HG03469 (cell line): Measurements from ENCODE around the gene ARAP1.
"Not testable (repeated sequence)": the region's sequence is repeated elsewhere in the genome, so short reads cannot be mapped to it uniquely, and the experiment has no call there.

Experiments used
- ATAC-seq: cut with Tn5 transposase; IDR thresholded peaks from one replicate; pipeline ENCODE4 v1.9.1; 2021; ENCODE audit warnings: mild to moderate bottlenecking, moderate library complexity, moderate number of reproducible peaks; ENCODE audit not compliant: unreplicated experiment

ARAP1 gene

DNA sequence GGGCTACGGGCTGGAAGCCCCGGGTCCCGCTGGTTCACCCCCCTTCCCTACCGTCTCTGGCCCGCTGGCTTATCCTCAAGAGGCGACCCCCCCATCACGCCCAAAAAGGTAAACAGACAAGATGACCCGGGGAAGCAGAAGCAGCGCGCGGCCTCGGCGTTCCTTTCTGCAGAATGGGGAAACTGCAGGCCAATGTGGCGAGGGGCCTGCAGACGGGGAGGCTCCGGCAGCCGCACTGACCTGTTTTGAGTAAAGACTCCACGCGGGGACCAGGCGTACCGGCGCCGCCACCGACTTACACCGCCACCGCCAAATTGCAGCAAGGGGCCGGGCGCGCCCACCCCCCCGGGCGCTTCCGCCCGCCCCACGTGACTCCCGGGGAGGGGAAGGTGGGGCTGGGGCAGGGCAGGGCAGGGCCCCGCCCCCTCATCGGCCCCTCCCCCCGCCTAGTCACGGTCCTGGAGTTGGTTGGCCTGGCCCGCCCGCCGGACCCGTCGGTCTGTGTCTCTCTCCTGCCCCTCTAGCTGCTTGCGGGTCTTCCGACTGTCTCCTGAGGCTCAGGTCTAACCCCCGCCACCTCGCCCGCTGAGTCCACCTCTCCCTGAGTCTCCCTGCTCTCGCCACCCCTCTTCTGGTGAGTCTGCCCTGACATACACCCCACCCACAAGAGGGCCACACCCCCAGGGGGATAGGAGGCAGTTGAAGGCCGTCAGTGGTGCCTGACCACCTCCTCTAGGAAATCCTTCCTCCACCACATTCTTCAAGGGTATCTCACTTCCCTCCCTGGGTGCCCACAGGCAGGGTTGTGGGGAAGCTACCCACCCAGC lies at the start of gene ARAP1:
Gene ARAP1 (minus strand): TSS at position 321 of the 827 bp plus-strand sequence. CDS start 25,280 bp downstream, outside the sequence.
- ATAC-seq: peak; percentile 62

DNA sequence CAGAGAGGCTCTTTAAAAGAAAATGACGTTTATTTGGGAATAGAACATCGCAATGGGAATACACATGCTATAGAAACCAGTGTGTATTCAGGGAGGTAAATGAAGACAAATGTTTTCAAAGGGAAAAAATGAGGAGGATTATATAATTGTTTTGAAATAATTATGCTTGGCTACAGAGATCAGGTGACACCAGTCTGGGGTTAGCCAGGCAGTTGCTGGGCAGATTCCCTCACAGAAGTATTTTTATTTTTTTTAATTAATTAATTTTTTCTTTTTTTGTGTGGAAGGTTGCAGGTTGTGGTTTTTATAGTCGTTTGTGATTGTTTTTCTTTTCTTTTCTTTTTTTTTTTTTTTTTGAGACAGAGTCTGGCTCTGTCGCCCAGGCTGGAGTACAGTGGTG lies 47.2 kb upstream of the ARAP1 start:
- no peak for ATAC-seq

DNA sequence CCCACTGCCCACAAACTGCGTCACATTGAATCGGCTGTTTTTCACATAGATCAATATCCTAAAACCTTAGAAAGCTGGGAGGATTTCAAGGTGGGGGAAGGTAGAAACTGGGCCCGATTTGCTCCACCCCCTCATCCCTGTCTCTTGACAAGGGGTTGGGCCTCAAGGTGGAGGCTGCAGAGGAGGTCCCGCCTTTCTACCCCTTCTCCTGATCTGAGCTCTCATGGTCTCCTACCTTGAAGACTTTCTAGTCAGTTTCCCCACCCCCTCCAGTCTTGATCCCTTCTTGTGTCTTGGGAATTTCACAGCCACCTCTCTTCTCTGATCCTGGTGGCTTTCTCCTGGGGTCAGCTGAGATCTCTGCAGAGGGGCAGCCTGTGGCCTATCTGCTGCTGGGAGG lies 46.2 kb upstream of the ARAP1 start:
- ATAC-seq: no peak

DNA sequence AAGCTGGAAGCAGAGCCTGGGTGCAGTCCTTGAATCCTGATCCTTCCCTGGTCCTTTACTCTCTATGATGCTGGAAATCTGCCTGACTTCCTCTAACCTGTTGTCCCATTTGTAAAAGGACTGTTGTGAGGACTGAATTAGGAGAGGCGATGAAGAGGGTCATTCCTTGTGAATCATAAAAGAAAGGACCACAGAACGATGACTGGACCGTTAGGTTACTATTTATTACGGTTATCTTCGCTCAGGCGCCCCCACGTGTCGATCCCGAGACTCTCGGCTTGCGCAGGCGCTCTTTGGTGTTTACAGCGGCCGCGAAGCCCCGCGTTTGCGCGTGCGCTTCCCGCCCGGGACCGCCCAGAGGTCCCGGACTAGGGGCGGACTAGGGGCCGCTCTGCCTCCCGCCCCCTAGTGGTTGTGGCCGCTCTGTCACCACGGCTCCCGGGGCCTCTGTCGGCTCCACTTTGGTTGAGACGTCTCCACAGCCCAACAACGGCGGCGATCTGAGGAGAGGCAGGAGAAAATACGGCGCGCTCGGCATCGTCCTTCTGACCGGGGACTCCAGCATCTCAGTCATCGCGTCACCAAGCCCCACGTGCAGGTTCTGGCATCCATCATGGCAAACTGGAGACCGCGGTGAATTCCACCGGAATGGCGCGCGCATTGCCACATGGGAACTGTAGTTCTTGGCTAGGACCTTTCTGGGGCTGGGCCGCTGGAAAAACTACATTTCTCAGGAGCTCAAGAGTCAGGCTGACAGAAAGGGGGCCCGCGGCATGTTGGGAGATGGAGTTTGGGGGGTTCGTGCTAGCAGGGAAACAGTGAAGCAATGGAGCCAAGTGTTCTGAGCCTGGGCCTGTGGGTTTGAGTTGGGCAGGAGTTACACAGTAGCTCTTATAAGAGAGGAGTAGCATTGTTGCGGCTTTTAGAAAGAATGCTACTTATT lies 41.5 kb upstream of the ARAP1 start, which contains the start of gene STARD10:
Gene STARD10 (minus strand): TSS at position 623 of the 943 bp plus-strand sequence. CDS start 12,866 bp downstream, outside the sequence.
- ATAC-seq: peak; percentile 53

DNA sequence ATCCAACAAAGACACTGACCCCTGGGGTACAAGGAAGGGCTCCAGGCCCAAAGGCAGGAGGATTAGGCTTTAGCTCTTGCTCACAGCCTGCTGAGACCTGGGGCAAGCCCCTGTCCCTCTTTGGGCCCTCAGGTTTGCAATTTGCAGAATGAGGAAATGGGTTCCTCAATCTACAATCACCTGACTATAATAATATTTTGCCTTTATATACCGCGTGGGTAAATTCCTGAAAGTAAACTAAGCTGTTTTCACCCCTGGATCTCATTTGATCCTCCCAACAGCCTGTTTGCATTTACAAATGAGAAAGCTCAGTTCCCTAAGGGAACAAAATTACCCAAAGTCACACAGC lies 40.8 kb upstream of the ARAP1 start:
- no peak for ATAC-seq

DNA sequence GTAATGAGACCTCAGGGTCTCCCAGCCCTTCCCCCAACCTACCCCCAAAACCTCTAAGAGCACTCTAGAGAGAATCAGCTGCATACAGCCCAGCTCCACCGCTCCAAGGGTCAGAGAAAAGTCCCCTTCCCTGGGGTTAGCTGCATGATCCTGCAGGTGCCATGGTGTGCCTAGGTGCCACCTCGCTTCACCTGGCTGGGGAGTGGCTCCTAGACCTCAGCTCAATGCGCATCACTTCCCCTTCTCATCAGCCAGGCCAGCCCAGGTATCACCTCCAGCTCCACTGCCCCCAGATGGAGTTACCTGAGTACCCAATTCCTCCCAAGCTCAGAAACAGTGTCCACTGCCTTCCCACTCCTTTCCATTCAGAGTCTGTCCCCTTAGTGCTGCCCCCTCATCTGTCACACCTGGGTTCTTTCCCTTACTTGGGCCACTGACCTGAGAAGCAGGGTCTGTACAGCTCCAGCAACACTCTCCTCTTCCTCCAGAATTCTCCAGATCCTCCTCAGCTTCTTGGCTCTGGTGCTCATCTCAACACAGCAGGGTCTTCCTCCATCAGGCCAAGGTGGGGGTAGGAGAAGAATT lies 40.3 kb upstream of the ARAP1 start:
- no peak for ATAC-seq

DNA sequence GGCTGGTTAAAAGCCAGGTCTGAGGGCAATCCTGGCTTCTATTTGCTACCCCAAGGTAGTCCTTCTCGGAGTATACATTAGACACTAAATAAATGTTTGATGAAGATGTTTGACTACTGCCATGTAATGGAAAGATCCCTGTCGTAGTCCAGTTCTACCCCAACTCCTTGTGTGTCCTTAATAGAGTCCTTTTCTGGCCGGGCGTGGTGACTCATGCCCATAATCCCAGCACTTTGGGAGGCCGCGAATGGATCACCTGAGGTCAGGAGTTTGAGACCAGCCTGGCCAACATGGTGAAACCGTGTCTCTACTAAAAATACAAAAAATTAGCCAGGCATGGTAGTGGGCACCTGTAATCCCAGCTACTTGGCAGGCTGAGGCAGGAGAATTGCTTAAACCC lies 39.0 kb upstream of the ARAP1 start:
- ATAC-seq: not testable (repeated sequence)

DNA sequence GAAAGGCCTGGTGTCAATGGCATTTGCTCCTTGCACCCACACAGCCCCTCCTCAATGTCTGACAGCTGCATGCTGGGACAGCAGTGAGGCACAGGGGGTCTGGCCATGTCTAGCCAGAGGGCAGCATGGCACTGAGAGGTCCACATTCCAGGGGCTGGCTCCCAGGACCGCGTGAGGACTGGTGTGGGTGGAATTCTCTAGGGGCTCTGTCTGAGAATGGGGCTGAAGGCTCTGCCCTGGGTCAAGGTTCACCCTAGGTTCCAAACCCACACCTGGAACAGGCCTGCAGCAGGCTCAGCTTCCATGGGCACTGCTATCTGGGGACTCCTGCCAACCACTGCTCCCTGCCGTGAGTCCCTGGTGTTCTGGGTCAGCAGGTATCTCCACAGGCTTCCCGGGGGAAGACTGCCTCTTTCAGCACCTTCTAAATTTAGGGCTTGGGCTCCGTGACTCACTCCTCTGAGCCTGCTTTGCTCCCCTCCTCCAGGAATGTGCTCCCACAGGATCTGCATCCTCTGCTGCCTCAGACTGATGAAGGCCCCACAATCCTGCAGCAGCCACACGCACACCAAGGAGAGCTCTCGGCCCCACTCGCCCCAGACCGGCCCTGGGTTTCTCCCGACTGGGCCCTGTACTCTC lies 37.4 kb upstream of the ARAP1 start:
- ATAC-seq: no peak

DNA sequence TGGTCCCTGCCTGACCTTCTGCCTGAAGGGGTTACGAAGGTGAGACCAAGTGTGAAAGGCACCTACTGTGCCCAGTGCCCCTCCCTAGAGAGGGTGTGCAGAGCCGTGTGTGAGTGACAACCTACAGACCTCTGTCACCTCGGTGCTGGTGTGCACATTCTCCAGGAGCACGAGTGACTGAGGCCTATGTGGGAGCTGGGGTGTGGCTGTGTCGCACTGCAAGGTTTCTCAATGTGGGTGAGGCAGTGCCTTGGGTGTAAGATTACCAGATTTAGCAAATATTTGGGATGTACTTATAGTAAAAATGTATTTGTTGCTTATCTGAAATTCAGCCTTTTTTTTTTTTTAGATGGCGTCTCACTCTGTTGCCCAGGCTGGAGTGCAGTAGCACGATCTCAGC lies 36.0 kb upstream of the ARAP1 start:
- ATAC-seq: no peak

DNA sequence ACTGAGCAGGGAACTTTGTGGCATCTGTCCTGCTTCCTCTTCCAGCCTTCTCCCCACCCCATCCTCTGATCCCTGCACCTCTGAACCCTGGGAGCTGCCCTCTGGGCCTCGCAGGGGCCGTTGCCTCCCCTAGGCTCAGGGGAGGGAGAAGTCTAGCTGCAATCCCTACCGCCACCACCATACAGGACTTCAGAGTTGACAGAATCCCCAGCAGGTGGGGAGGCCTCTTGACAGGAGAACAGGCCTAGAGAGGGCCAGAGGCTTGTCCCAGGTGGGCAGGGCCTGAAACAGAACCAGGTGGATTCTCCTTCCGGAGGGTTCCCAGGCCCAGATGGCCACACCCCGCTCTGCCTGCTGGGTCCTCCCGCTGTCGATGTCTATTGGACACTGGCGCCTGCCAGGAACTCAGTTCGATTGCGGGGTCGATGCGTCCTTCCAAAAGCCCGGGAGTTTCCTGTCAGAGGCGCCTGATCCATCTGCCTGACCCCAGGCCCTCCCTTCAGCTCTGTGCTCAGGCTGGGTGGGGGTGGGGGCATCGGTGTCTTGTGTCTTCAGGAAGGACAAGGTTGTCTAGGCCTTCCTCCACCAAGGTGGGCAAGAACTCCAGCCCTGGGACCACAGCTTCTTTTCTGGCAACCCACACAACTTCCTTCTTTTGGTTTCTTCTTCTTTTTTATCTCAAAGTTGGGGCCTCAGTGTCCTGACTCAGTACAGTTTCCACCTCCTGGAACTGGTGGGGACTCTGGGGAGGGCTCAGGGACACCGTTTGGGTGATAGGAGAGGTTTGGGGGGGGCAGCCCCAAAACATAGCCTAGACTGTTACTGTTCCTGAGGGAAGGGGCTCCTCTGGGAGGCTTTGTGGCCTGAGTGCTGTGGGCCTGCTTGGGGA lies 35.3 kb upstream of the ARAP1 start:
- ATAC-seq: no peak

DNA sequence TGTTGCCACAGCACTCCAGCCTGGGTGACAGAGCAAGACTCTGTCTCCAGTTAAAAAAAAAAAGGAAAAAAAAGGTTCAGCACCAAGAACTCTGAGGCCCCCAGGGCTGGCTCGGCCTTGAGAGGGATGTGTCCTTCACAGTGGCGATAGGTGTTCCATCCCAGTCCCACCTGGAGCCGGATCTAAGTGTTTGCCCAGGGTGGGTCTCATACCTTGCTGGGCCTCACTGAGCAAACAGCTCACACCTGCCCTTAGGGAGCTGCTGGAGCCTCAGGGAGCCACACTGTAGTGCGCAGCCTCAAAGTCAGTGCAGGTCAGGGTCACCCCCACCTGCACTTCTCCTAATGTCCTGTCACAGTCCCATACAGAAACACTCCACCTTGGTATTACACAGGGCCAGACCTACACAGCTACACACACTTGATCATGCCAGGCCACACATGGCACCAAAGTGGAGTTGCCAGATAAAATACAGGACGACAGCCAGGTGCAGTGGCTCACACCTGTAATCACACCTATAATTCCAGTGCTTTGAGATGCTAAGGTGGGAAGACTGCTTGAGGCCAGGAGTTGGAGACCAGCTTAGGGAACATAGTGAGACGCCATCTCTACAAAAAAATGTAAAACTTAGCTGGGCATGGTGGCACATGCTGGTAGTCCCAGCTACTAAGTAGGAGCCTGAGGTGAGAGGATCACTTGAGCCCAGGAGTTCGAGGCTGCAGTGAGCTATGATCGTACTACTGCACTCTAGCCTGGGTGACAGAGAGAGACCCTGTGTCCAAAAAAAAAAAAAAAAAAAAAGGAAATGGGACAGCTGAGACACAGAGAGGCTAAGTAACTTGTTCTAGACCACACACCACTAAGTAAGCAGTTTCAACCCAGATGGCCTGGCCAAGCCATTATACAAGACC lies 34.4 kb upstream of the ARAP1 start:
- ATAC-seq: no peak

DNA sequence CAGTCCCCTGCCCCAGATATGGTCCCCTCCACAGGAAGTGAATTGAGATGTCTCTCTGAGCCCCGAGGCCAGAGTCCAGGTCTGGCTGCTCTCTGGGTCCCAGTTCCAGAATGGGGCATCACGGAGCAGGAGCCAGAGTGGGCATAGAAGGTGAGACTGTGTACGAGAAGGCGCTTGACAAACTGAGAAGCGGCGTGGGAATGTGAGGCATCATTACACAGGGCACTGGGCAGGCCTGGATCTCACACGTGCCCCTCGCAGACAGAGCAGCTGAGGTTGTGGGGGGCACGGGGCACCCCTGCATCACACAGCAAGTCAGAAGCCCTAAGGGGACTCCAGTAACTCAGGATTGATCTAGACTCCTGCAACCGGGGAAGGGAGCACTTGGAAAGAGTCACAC lies 32.5 kb upstream of the ARAP1 start:
- no peak for ATAC-seq

DNA sequence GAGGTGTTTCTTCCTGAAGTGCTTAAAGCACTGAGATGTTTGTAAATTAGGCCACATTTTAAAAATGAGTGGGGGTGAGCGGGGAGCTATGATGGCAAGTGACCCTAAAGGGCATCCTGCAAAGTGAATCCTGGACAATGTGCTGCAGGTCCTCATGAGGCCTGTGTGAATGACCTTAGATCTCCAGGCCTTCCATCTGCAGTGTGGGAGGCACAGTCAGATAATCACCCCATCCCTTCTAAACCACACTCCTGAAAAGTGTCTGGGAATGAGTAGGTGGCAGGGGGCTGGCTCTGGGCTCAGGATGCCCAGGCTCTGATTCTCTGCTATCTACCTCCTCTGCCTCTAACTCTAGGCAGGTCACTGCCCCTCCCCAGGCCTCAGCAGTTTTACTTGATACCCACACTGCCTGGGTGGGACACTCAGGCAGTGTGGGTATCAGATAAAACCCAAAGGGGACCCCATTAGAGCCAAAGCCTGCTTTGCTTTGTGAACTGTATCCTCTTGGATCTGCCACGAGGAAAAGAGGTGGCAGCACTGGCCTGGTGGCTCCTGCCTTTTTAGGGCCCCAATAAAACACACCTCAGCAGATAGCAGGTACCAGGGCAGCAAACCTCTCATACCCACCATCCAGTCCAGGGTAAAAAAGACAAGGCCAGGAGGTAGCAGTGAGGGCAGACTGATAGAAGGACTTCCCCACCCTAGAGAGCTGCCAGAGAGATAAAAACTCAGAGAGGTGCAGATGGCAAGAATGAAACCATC lies 31.1 kb upstream of the ARAP1 start:
- no peak for ATAC-seq

DNA sequence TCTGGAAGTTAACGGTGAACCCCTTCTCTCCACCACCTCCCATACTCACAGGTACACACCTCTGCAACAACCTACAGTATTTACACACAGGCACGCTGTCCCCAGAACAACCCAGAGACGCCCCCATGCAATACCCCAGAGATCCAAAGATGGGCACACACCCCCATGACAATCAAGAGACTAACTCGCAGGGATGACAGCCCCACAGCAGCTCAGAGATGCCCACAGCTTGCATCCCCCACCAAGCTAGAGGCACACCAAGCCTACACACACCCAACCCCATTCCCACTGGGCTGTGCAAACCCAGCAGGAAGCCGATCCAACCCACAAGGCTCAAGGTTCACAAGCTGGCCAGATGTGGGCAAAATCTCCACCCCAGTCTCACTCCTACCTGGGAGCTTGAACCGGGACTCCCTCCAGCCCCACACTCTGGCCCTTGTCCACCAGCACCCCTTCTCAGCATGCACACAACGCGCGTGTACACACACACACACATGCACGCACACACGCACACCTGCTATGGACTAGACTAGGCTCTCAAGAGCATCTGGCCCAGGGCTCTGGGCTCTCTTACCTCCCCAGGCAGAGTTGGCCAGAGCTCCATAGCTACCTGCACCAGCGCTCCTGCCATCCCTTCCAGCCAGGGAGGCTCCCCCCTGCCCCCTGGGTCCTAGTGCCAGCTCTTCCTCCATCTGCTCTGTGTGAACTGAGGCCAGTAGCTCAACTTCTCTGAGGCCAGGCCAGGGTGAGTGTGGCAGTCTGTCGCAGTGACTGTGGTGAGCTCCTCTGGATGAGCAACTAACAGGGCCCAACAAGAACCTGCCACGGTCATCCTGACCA lies 30.1 kb upstream of the ARAP1 start:
- no peak for ATAC-seq

DNA sequence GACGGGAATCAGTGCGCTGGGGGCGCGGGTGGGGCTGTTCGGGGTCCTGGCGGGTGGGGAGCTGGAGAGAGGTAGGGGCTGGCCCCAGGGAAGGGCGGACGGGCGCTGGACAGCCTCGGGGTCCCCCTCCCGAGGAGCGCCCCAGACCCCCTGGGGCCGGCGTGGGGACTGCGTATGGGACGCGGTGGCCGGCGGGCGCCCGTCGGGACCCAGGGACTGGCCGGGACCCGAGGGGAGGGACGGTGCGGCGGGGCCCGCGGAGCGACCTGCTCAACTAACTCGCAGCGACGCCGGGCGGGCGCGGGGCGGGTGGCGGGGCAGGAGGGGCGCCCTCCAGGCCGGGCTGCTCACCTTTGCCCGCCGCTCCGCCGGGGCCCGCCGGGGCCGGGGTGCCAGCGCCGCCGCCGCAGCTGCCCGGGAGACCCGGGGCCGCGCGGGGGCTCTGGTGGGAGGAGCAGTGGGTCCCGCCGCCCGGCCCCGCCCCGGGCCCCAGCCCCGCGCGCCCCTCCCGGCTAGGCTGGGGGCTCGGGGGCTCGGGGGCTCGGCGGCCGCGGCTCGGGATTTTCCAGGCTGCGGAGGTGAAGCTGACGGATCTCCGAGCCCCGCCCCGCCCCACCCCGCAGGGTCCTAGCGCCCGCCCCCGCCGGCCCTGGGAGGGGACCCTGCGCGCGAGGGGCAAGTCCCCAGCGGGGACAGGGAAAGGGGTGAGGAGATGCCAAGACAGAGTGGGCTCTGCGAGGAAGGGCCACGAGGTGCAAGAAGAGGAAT lies 29.3 kb upstream of the ARAP1 start:
- ATAC-seq: no peak

DNA sequence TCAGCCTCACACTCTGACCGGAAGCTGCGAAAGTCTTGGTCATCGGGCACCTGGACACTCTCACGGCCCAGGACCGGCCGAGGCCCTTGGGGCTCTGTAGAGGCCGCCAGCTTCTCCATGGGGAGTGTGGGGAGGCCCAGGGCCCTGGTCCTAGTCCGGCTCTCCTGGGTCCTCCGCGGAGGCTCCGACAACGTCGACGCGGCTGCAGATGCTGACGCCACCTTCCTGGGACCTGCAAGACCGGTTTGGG lies 28.8 kb upstream of the ARAP1 start:
- no peak for ATAC-seq
